A549 (cell line): ENCODE measurements around the gene DEPDC5. TPM values are rescaled to one million over a fixed set of nuclear protein-coding genes. Genes with fewer than 3 reads are reported as not detected.

Source experiments
- ATAC-seq, 2 experiments: fragments of 200-7000 bp in 1 of 2; fragments of >200 bp in 1 of 2; cut with Nextera tagmentation in 1 of 2; cut with Tn5 transposase in 1 of 2; 3 replicates each; pipeline versions ENCODE4 v1.8.0 to v1.9.1; 2018 to 2020; ENCODE audit warnings: mild to moderate bottlenecking in 1 of 2, moderate library complexity in 1 of 2
- CTCF ChIA-PET: fragments of 300-600 bp; sonication (Branson Sonifier 250); formaldehyde crosslinking; extraction: SDS; loops from one replicate; lab custom pipeline; 2021; ENCODE audit warnings: antibody characterized with exemption, inconsistent platforms; lab: Yijun Ruan, JAX
- POLR2A ChIA-PET: fragments of 350-600 bp; formaldehyde crosslinking; extraction: SDS; loops from one replicate; lab custom pipeline; 2021; ENCODE audit warnings: antibody characterized with exemption, inconsistent platforms; lab: Yijun Ruan, JAX
- DNase-seq, 2 experiments: peaks; one replicate each; pipeline versions ENCODE4 v3.0.0 to v3.0.0-alpha.2; 2011 to 2016; ENCODE audit warnings: low read depth in 1 of 2, low spot score in 1 of 2
- FAIRE-seq: peaks from 2 replicates; lab custom pipeline; 2011; peaks lifted over from hg19 to GRCh38; lab: Jason Lieb, UNC
- H3K27ac ChIP-seq, 2 experiments: fragments of >200 bp; sonication (Bioruptor Twin); formaldehyde crosslinking; 3 replicates each; pipeline ENCODE4 v1.5.1; 2016 to 2017
- H3K4me1 ChIP-seq: fragments of >200 bp; sonication (Bioruptor Twin); formaldehyde crosslinking; 3 replicates; pipeline ENCODE4 v1.6.1; 2016
- H3K4me2 ChIP-seq: fragments of >200 bp; sonication (Bioruptor Twin); formaldehyde crosslinking; 3 replicates; pipeline ENCODE4 v1.6.1; 2016
- H3K4me3 ChIP-seq: fragments of >200 bp; sonication (Bioruptor Twin); formaldehyde crosslinking; 3 replicates; pipeline ENCODE4 v1.5.1; 2016
- H3K9me3 ChIP-seq: fragments of >200 bp; sonication (Bioruptor Twin); formaldehyde crosslinking; 3 replicates; pipeline ENCODE4 v1.6.1; 2016
- BHLHE40 ChIP-seq: IDR thresholded peaks from 2 replicates; pipeline ENCODE4 v1.6.1; 2012; ENCODE audit warnings: low read depth, low read length, inconsistent platforms
- EHMT2 ChIP-seq: fragments of 200-600 bp; sonication (generic); IDR thresholded peaks from 2 replicates; pipeline ENCODE4 v1.6.1; 2016; ENCODE audit warnings: antibody characterized with exemption, low read depth, mild to moderate bottlenecking, moderate library complexity
- ESRRA ChIP-seq: fragments of 150-350 bp; IDR thresholded peaks from 2 replicates; pipeline ENCODE4 v1.6.1; 2014; ENCODE audit warnings: mild to moderate bottlenecking, low read length, borderline replicate concordance
- FOSB ChIP-seq: fragments of 250-450 bp; sonication (Bioruptor Pico); IDR thresholded peaks from 2 replicates; pipeline ENCODE4 v1.5.0; 2020; ENCODE audit warnings: mild to moderate bottlenecking, moderate library complexity
- FOSL2 ChIP-seq, 2 experiments: fragments of 450-650 bp in 1 of 2; fragments of >200 bp in 1 of 2; sonication (Bioruptor Twin) in 1 of 2; formaldehyde crosslinking; IDR thresholded peaks; 2 replicates each; pipeline versions ENCODE4 v1.5.0 to v1.6.1; 2016 to 2020; ENCODE audit warnings: mild to moderate bottlenecking in 1 of 2, moderate library complexity in 1 of 2
- HOXA7 ChIP-seq: fragments of 250-450 bp; sonication (Bioruptor Pico); IDR thresholded peaks from 2 replicates; pipeline ENCODE4 v1.5.0; 2020; ENCODE audit warnings: mild to moderate bottlenecking, moderate library complexity
- HOXB5 ChIP-seq: fragments of 250-450 bp; sonication (Bioruptor Pico); IDR thresholded peaks from 2 replicates; pipeline ENCODE4 v1.5.0; 2020; ENCODE audit warnings: mild to moderate bottlenecking, moderate library complexity
- JUNB ChIP-seq: fragments of >200 bp; sonication (Bioruptor Twin); formaldehyde crosslinking; IDR thresholded peaks from 2 replicates; pipeline ENCODE4 v1.6.1; 2016
- KDM5A ChIP-seq: fragments of 200-600 bp; sonication (generic); IDR thresholded peaks from 2 replicates; pipeline ENCODE4 v1.6.1; 2016; ENCODE audit warnings: antibody characterized with exemption, mild to moderate bottlenecking
- MAFK ChIP-seq: fragments of 450-650 bp; IDR thresholded peaks from 2 replicates; pipeline ENCODE4 v1.6.1; 2014; ENCODE audit not compliant: partially characterized antibody
- NPAS2 ChIP-seq: fragments of 250-450 bp; sonication (Bioruptor Pico); IDR thresholded peaks from 2 replicates; pipeline ENCODE4 v1.8.0; 2022; ENCODE audit warnings: mild to moderate bottlenecking, moderate library complexity, borderline replicate concordance
- POLR2A ChIP-seq: IDR thresholded peaks from 2 replicates; pipeline ENCODE4 v1.6.1; 2012; ENCODE audit warnings: mild to moderate bottlenecking, low read length
- RAD21 ChIP-seq, 2 experiments: fragments of >200 bp in 1 of 2; sonication (Bioruptor Twin) in 1 of 2; formaldehyde crosslinking in 1 of 2; IDR thresholded peaks in 1 of 2; conservative IDR thresholded peaks in 1 of 2; 2 replicates in 1 of 2; 3 replicates in 1 of 2; pipeline ENCODE4 v1.6.1; 2012 to 2018; ENCODE audit warnings: inconsistent platforms in 1 of 2
- RCOR1 ChIP-seq: fragments of 150-350 bp; IDR thresholded peaks from 2 replicates; pipeline ENCODE4 v1.6.1; 2014; ENCODE audit warnings: antibody characterized with exemption, low read length, low read depth
- SMC3 ChIP-seq: fragments of >200 bp; sonication (Bioruptor Twin); formaldehyde crosslinking; IDR thresholded peaks from 3 replicates; pipeline ENCODE4 v1.6.1; 2018; ENCODE audit warnings: inconsistent platforms
- SREBF2 ChIP-seq: fragments of 450-650 bp; IDR thresholded peaks from 2 replicates; pipeline ENCODE4 v1.6.1; 2014; ENCODE audit warnings: mild to moderate bottlenecking, moderate library complexity
- TP53 ChIP-seq: fragments of 250-450 bp; sonication (Bioruptor Pico); IDR thresholded peaks from 2 replicates; pipeline ENCODE4 v1.5.0; 2021; ENCODE audit warnings: mild to moderate bottlenecking, moderate library complexity
- ZC3H11A ChIP-seq: fragments of 450-650 bp; IDR thresholded peaks from 2 replicates; pipeline ENCODE4 v1.6.1; 2014; ENCODE audit warnings: antibody characterized with exemption, mild to moderate bottlenecking
- WGBS: methylation state at CpG from one replicate; pipeline ENCODE4 v1.1.6; 2017; ENCODE audit errors: missing lambda C conversion rate; 5-methylcytosine and 5-hydroxymethylcytosine counted together
- polyA plus RNA-seq, 4 experiments: library from polyadenylated mRNA; depleted of rRNA in 3 of 4; stranded (reverse); fragments of >200 nt; fragmentation: RNase III in 1 of 4; extraction: RNeasy Plus Mini Kit Qiagen cat#74134 plus additional on column Dnase treatment in 1 of 4; gene quantifications; 2 replicates in 3 of 4; 3 replicates in 1 of 4; pipeline ENCODE4 v1.2.3, GENCODE V29; 2011 to 2017
- TF ChIP-seq, protein P1 (sequence below): fragments of >200 bp; sonication (Bioruptor Twin); formaldehyde crosslinking; IDR thresholded peaks from 3 replicates; pipeline ENCODE4 v1.5.1; 2016
- TF ChIP-seq, protein P2 (sequence below): IDR thresholded peaks from 2 replicates; pipeline ENCODE4 v1.6.1; 2012; ENCODE audit warnings: low read depth, borderline replicate concordance
- TF ChIP-seq, protein P3 (sequence below): IDR thresholded peaks from 2 replicates; pipeline ENCODE4 v1.6.1; 2012
- TF ChIP-seq, protein P4 (sequence below): fragments of 150-350 bp; IDR thresholded peaks from 2 replicates; pipeline ENCODE4 v1.6.1; 2014; ENCODE audit warnings: low read depth, mild to moderate bottlenecking, low read length

The DEPDC5 gene
- polyA plus RNA-seq, 2 of the 4 experiments (the other 2 are of a cell fraction) = 4.4 to 10.1 TPM

GRCh38 chr22:31933816-31934482 lies 180.1 kb downstream of the DEPDC5 start (continued):
- TF ChIP-seq, protein P1, sequence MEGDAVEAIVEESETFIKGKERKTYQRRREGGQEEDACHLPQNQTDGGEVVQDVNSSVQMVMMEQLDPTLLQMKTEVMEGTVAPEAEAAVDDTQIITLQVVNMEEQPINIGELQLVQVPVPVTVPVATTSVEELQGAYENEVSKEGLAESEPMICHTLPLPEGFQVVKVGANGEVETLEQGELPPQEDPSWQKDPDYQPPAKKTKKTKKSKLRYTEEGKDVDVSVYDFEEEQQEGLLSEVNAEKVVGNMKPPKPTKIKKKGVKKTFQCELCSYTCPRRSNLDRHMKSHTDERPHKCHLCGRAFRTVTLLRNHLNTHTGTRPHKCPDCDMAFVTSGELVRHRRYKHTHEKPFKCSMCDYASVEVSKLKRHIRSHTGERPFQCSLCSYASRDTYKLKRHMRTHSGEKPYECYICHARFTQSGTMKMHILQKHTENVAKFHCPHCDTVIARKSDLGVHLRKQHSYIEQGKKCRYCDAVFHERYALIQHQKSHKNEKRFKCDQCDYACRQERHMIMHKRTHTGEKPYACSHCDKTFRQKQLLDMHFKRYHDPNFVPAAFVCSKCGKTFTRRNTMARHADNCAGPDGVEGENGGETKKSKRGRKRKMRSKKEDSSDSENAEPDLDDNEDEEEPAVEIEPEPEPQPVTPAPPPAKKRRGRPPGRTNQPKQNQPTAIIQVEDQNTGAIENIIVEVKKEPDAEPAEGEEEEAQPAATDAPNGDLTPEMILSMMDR = no peak
- no peak for TF ChIP-seq BHLHE40
- no peak for TF ChIP-seq EHMT2
- TF ChIP-seq, all 56 proteins: peak for 0

DNA sequence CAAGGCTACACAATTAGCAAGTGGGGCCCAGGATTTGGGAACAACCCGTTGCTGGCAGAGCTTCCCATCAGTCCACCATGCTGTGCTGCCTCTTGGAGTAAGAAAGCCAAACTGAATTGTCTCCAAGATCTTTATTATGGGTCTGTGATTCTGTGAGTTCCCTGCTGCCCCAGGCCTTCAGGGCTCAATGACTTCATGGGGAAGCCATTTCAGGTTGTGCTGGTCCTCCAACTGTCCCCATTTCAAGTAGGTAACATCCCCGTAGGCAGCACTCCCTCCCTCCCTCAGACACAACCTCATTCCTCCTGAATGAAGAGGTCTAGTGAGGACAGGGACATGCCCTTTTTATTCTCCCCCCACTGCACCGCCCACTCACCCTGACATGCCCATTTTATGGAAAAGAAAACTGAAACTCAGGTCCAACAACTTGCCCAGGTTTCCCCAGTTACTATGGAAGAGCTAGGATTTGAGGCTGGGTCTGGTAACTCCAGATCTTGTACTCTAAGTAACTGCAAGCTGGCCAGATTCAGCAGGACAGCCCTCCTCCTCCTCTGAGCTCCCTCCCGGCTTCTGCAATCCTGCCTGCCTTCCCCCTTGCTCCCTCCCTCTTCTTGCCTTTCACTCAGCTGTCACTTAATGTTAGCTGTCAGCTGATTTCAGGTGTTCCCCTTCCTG lies 182.3 kb downstream of the DEPDC5 start:
- POLR2A ChIA-PET = interaction anchor here (0.6 kb wide), 1 partner anchor 77 kb away, joined by 3 read pairs; no protein-coding TSS in a partner anchor
- Histone ChIP-seq H3K4me1 (no peaks in the 10 kb centered on the region), H3K27ac (no peak overlapping the region)
- DNase-seq (no peak), FAIRE-seq (no peak)
- CTCF ChIA-PET = interaction anchor here (1.1 to 1.9 kb wide), 2 partner anchors 17 to 65 kb away, joined by 4 to 6 read pairs; no protein-coding TSS in a partner anchor
- TF ChIP-seq TP53 (CRISPR knock-in tag) (no peak), SMC3 (no peak), SREBF2 (no peak), POLR2A (no peak), ZC3H11A (no peak), KDM5A (no peak), RAD21 (conservative IDR thresholded peaks at IDR 0.05 in 1 of 2, IDR thresholded peaks at IDR 0.05 in 1 of 2) (no peak), MAFK (no peak), ESRRA (no peak), NPAS2 (CRISPR knock-in tag) (no peak), HOXA7 (CRISPR knock-in tag) (no peak), FOSB (CRISPR knock-in tag) (no peak), HOXB5 (CRISPR knock-in tag) (no peak), FOSL2 (IDR thresholded peaks at IDR 0.05) (no peak), FOSL2 (CRISPR knock-in tag; IDR thresholded peaks at IDR 0.05) (no peak)
- TF ChIP-seq, protein P2, sequence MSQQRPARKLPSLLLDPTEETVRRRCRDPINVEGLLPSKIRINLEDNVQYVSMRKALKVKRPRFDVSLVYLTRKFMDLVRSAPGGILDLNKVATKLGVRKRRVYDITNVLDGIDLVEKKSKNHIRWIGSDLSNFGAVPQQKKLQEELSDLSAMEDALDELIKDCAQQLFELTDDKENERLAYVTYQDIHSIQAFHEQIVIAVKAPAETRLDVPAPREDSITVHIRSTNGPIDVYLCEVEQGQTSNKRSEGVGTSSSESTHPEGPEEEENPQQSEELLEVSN = no peak
- TF ChIP-seq, protein P3, sequence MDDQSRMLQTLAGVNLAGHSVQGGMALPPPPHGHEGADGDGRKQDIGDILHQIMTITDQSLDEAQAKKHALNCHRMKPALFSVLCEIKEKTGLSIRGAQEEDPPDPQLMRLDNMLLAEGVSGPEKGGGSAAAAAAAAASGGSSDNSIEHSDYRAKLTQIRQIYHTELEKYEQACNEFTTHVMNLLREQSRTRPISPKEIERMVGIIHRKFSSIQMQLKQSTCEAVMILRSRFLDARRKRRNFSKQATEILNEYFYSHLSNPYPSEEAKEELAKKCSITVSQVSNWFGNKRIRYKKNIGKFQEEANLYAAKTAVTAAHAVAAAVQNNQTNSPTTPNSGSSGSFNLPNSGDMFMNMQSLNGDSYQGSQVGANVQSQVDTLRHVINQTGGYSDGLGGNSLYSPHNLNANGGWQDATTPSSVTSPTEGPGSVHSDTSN = no peak
- TF ChIP-seq, all 56 proteins: peak for 0
- Histone ChIP-seq H3K4me3 (no peak overlapping the region), H3K4me2 (no peak overlapping the region), H3K9me3 (no peaks in the 10 kb centered on the region)
- no peak for ATAC-seq
- 72% methylated on average over 4 of the region's 4 CpGs for WGBS

DNA sequence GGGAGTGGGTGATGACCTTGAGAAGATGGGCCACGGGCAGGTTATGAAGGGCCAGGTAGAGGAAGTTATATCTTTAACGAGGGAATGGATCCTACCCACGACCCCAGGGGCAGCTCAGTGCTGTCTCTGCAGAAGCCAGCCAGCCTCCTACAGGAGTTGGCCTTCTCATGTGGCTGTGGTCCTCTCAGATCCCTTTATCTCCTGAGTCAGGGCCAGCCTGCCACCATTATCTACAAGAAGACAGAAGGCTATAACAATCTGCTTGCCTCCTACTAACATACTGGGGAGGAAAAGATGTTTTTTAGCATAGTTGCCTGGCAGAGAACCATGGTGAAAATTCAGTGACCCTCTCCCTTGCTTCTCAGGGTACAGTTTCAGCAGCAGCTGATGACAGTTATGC lies 183.5 kb downstream of the DEPDC5 start:
- ATAC-seq = no peak
- TF ChIP-seq JUNB = no peak
- TF ChIP-seq RCOR1 = no peak
- TF ChIP-seq EHMT2 = no peak
- TF ChIP-seq, protein P4, sequence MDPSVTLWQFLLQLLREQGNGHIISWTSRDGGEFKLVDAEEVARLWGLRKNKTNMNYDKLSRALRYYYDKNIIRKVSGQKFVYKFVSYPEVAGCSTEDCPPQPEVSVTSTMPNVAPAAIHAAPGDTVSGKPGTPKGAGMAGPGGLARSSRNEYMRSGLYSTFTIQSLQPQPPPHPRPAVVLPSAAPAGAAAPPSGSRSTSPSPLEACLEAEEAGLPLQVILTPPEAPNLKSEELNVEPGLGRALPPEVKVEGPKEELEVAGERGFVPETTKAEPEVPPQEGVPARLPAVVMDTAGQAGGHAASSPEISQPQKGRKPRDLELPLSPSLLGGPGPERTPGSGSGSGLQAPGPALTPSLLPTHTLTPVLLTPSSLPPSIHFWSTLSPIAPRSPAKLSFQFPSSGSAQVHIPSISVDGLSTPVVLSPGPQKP = no peak
- TF ChIP-seq FOSL2 (IDR thresholded peaks at IDR 0.05) = no peak
- TF ChIP-seq FOSL2 (CRISPR knock-in tag; IDR thresholded peaks at IDR 0.05) = no peak
- Histone ChIP-seq H3K27ac (no peak overlapping the region), H3K4me2 (no peak overlapping the region), H3K4me1 (no peaks in the 10 kb centered on the region), H3K4me3 (no peak overlapping the region), H3K9me3 (no peaks in the 10 kb centered on the region)
- no peak for DNase-seq
- ChIA-PET CTCF (no interaction called here), POLR2A (no interaction called here)
- WGBS = 32% methylated on average over 3 of the region's 3 CpGs
- FAIRE-seq = no peak
